HCT116 (cell line): Measurements from ENCODE around the gene CIZ1. TPM values are rescaled to one million over a fixed set of nuclear protein-coding genes. Genes with fewer than 3 reads are reported as not detected.

Experiments used
- ATAC-seq: fragments of 200-7000 bp; cut with Tn5 transposase; 2 replicates; pipeline ENCODE4 v1.9.1; 2020; ENCODE audit warnings: mild to moderate bottlenecking, moderate library complexity
- BruUV-seq: library from RNA; stranded (reverse); fragments of 400-500 nt; replicated peaks from 2 replicates; lab custom pipeline; 2021; lab: Mats Ljungman, UMichigan
- CTCF ChIA-PET: fragments of 300-600 bp; sonication (Branson Sonifier 250); formaldehyde crosslinking; loops from one replicate; lab custom pipeline; 2021; ENCODE audit warnings: antibody characterized with exemption; lab: Charles Lee
- POLR2A ChIA-PET: fragments of 300-600, 350-600 bp; sonication (Branson Sonifier 250); formaldehyde crosslinking; loops from one replicate; lab custom pipeline; 2021; ENCODE audit warnings: antibody characterized with exemption; lab: Charles Lee
- RAD21 ChIA-PET, 2 experiments: fragments of 300-600 bp; sonication (Branson Sonifier 250); formaldehyde crosslinking; loops; one replicate each; lab custom pipeline; 2023; ENCODE audit warnings: low total read pairs in 2 of 2; ENCODE audit not compliant: uncharacterized antibody in 2 of 2, unreplicated experiment in 2 of 2, low non-redundant PET in 1 of 2; lab: Charles Lee
- DNase-seq: peaks from one replicate; pipeline ENCODE4 v3.0.0-alpha.2; 2010; ENCODE audit warnings: low read depth, low spot score
- H2AFZ ChIP-seq: fragments of 200-600 bp; shearing (Covaris generic), sonication (generic); 2 replicates; pipeline ENCODE4 v1.6.1; 2017; ENCODE audit warnings: low read depth, mixed run types, mixed read lengths, antibody characterized with exemption, low read length; ENCODE audit not compliant: poor library complexity, severe bottlenecking
- H3K27ac ChIP-seq: 2 replicates; pipeline ENCODE4 v1.5.1; 2012; ENCODE audit warnings: low read depth, low read length
- H3K27me3 ChIP-seq: fragments of 200-600 bp; sonication (generic); 2 replicates; pipeline ENCODE4 v1.6.1; 2016; ENCODE audit warnings: mixed run types, low read length, mixed read lengths; ENCODE audit not compliant: insufficient read depth
- H3K36me3 ChIP-seq, 2 experiments: fragments of 200-500 bp in 1 of 2; fragments of 200-600 bp in 1 of 2; sonication (Bioruptor generic) in 1 of 2; sonication (generic) in 1 of 2; 2 replicates each; pipeline versions ENCODE4 v1.5.1 to v1.6.1; 2014 to 2016; ENCODE audit warnings: low read length in 2 of 2, inconsistent platforms in 1 of 2, mixed read lengths in 1 of 2, mixed run types in 1 of 2; ENCODE audit not compliant: insufficient read depth in 2 of 2, control insufficient read depth in 1 of 2
- H3K4me1 ChIP-seq, 2 experiments: fragments of 200-600 bp in 1 of 2; sonication (generic) in 1 of 2; 2 replicates each; pipeline versions ENCODE4 v1.5.1 to v1.6.1; 2012 to 2017; ENCODE audit warnings: low read length in 2 of 2, inconsistent platforms in 1 of 2, mild to moderate bottlenecking in 1 of 2, mixed read lengths in 1 of 2, mixed run types in 1 of 2, moderate library complexity in 1 of 2; ENCODE audit not compliant: insufficient read depth in 2 of 2, control insufficient read depth in 1 of 2
- H3K4me2 ChIP-seq: fragments of 200-600 bp; sonication (generic); 2 replicates; pipeline ENCODE4 v1.6.1; 2017; ENCODE audit warnings: mixed run types, low read length, mixed read lengths
- H3K4me3 ChIP-seq, 2 experiments: fragments of 200-600 bp in 1 of 2; sonication (generic) in 1 of 2; replicated peaks in 1 of 2; 2 replicates each; pipeline ENCODE4 v1.5.1; 2011 to 2016; ENCODE audit warnings: low read length in 2 of 2, control low read depth in 1 of 2, low read depth in 1 of 2, mild to moderate bottlenecking in 1 of 2, mixed read lengths in 1 of 2, mixed run types in 1 of 2
- H3K79me2 ChIP-seq: fragments of 200-600 bp; sonication (generic); 2 replicates; pipeline ENCODE4 v1.6.1; 2017; ENCODE audit warnings: mild to moderate bottlenecking, mixed run types, low read length, moderate library complexity, mixed read lengths; ENCODE audit not compliant: insufficient read depth
- H3K9ac ChIP-seq: fragments of 200-600 bp; sonication (generic); 2 replicates; pipeline ENCODE4 v1.6.1; 2016; ENCODE audit warnings: low read length, mixed read lengths
- H3K9me2 ChIP-seq: fragments of 200-600 bp; sonication (generic), shearing (Covaris generic); 2 replicates; pipeline ENCODE4 v1.6.1; 2017; ENCODE audit warnings: mixed run types, mild to moderate bottlenecking, moderate library complexity; ENCODE audit not compliant: insufficient read depth
- H3K9me3 ChIP-seq, 2 experiments: fragments of 200-500 bp in 1 of 2; fragments of 200-600 bp in 1 of 2; sonication (Bioruptor generic) in 1 of 2; sonication (generic) in 1 of 2; 2 replicates each; pipeline ENCODE4 v1.6.1; 2014 to 2017; ENCODE audit warnings: low read length in 2 of 2, mixed read lengths in 2 of 2, inconsistent platforms in 1 of 2, low read depth in 1 of 2, mild to moderate bottlenecking in 1 of 2, mixed run types in 1 of 2, moderate library complexity in 1 of 2; ENCODE audit not compliant: control insufficient read depth in 1 of 2, insufficient read depth in 1 of 2
- H4K20me1 ChIP-seq: fragments of 200-600 bp; sonication (generic), shearing (Covaris generic); 2 replicates; pipeline ENCODE4 v1.6.1; 2017; ENCODE audit warnings: mixed run types, mild to moderate bottlenecking, moderate library complexity; ENCODE audit not compliant: insufficient read depth
- ATF3 ChIP-seq: IDR thresholded peaks from 2 replicates; pipeline ENCODE4 v1.6.1; 2012
- CEBPB ChIP-seq: IDR thresholded peaks from 2 replicates; pipeline ENCODE4 v1.6.1; 2012; ENCODE audit warnings: low read depth
- CTCF ChIP-seq, 3 experiments: fragments of 200-600 bp in 1 of 3; sonication (generic) in 1 of 3; IDR thresholded peaks in 2 of 3; conservative IDR thresholded peaks in 1 of 3; 2 replicates each; pipeline ENCODE4 v1.5.1; 2012 to 2017; ENCODE audit warnings: low read depth in 2 of 3, low read length in 2 of 3, antibody characterized with exemption in 1 of 3, borderline replicate concordance in 1 of 3, control low read depth in 1 of 3, mild to moderate bottlenecking in 1 of 3, mixed read lengths in 1 of 3, mixed run types in 1 of 3, moderate library complexity in 1 of 3; ENCODE audit not compliant: insufficient read depth in 1 of 3
- EGR1 ChIP-seq: IDR thresholded peaks from 2 replicates; pipeline ENCODE4 v1.6.1; 2012; ENCODE audit warnings: low read depth
- ELF1 ChIP-seq: IDR thresholded peaks from 2 replicates; pipeline ENCODE4 v1.6.1; 2012; ENCODE audit warnings: low read depth, borderline replicate concordance
- EZH2 ChIP-seq: fragments of 200-600 bp; sonication (generic); IDR thresholded peaks from 2 replicates; pipeline ENCODE4 v1.6.1; 2017; ENCODE audit warnings: antibody characterized with exemption, mixed run types
- JUND ChIP-seq: IDR thresholded peaks from 2 replicates; pipeline ENCODE4 v1.6.1; 2012
- MAX ChIP-seq: IDR thresholded peaks from 2 replicates; pipeline ENCODE4 v1.6.1; 2012
- POLR2A ChIP-seq: IDR thresholded peaks from 2 replicates; pipeline ENCODE4 v1.7.0; 2011; ENCODE audit warnings: borderline replicate concordance; ENCODE audit not compliant: insufficient read depth, insufficient read length; ENCODE audit errors: extremely low read depth
- POLR2AphosphoS5 ChIP-seq: IDR thresholded peaks from 2 replicates; pipeline ENCODE4 v1.6.1; 2011; ENCODE audit warnings: mild to moderate bottlenecking, low read depth, low read length, moderate library complexity
- SIN3A ChIP-seq: IDR thresholded peaks from 2 replicates; pipeline ENCODE4 v1.6.1; 2012; ENCODE audit warnings: low read depth
- SRF ChIP-seq: IDR thresholded peaks from 2 replicates; pipeline ENCODE4 v1.6.1; 2012; ENCODE audit warnings: low read depth
- TCF7L2 ChIP-seq: IDR thresholded peaks from 2 replicates; pipeline ENCODE4 v1.7.0; 2011; ENCODE audit warnings: borderline replicate concordance, inconsistent platforms; ENCODE audit not compliant: insufficient read depth, insufficient read length; ENCODE audit errors: extremely low read depth
- YY1 ChIP-seq: IDR thresholded peaks from 2 replicates; pipeline ENCODE4 v1.6.1; 2011; ENCODE audit warnings: low read length, low read depth, moderate library complexity, mild to moderate bottlenecking; ENCODE audit not compliant: insufficient replicate concordance; ENCODE audit errors: extremely low read depth
- ZFX ChIP-seq: fragments of 450-650 bp; IDR thresholded peaks from 2 replicates; pipeline ENCODE4 v1.6.1; 2017
- intact Hi-C: fragments of 100-400 bp; cut with micrococcal nuclease; formaldehyde crosslinking; loops from 2 replicates; pipeline ENCODE4 v1.10.0; 2022
- total RNA-seq: library from RNA; stranded (reverse); gene quantifications from one replicate; pipeline ENCODE4 v1.2.1, GENCODE V29; 2021; ENCODE audit not compliant: unreplicated experiment

The CIZ1 gene
- total RNA-seq, 1 experiment from 2014 or later, result 144 TPM

- H3K4me1 ChIP-seq, result peaks cover 9 to 31% of the 10 kb centered on the region in 2 experiments
- peak overlapping the region; percentile 84 for H2AFZ ChIP-seq
- DNase-seq (peak; percentile 90), ATAC-seq (peak; percentile 78)
- peak overlapping the region; percentile 90 to 92 for H3K4me3 ChIP-seq
- intact Hi-C loops, result no loop called here
- ChIA-PET CTCF (interaction anchor here (1.0 to 1.7 kb wide), 2 partner anchors 11 to 31 kb away, joined by 3 to 14 read pairs; no protein-coding TSS in a partner anchor), POLR2A (interaction anchor here (0.6 to 0.9 kb wide), 3 partner anchors 9 to 161 kb away, joined by 3 read pairs; no protein-coding TSS in a partner anchor), RAD21 (no interaction called here)
- no TSS peak for BruUV-seq
- H3K36me3 ChIP-seq, result peaks cover 0 to 15% of the 10 kb centered on the region in 2 experiments; a peak in 2 of 4 replicates
- no peaks in the 10 kb centered on the region for H3K9me2 ChIP-seq
- H3K9ac ChIP-seq, result peak overlapping the region; percentile 92
- peaks cover 0 to 6% of the 10 kb centered on the region in 2 experiments; a peak in 1 of 4 replicates for H3K9me3 ChIP-seq
- peaks cover 39% of the 10 kb centered on the region for H3K79me2 ChIP-seq
- peak overlapping the region; percentile 99 for H3K27ac ChIP-seq
- no peak for TF ChIP-seq EGR1
- peak; percentile 83 for TF ChIP-seq POLR2AphosphoS5
- TF ChIP-seq TCF7L2, result peak; percentile 4
- H4K20me1 ChIP-seq, result peaks cover 9% of the 10 kb centered on the region; the same call in 1 of the 2 replicates
- H3K4me2 ChIP-seq, result peak overlapping the region; percentile 91
- no peaks in the 10 kb centered on the region for H3K27me3 ChIP-seq
These were observed 63.2 kb downstream of the CIZ1 start for GRCh38 chr9:128127990-128128835.

- ATAC-seq (peak; percentile 71), DNase-seq (peak; percentile 68)
- ChIA-PET RAD21 (no interaction called here), CTCF (interaction anchor here (1.7 kb wide), 1 partner anchor 10 kb away, joined by 14 read pairs; no protein-coding TSS in a partner anchor), POLR2A (no interaction called here)
- Histone ChIP-seq H3K79me2 (peaks cover 39% of the 10 kb centered on the region), H3K4me1 (peaks cover 9 to 31% of the 10 kb centered on the region in 2 experiments), H3K36me3 (peaks cover 2 to 19% of the 10 kb centered on the region in 2 experiments; a peak in 2 of 4 replicates), H4K20me1 (peaks cover 9% of the 10 kb centered on the region; the same call in 1 of the 2 replicates), H3K9ac (peak within 1 kb of the TSS; percentile 92), H3K27me3 (no peaks in the 10 kb centered on the region), H3K4me3 (peak within 1 kb of the TSS; percentile 90 to 92), H3K4me2 (peak within 1 kb of the TSS; percentile 91), H3K27ac (peak within 1 kb of the TSS; percentile 99), H2AFZ (peak within 1 kb of the TSS; percentile 84), H3K9me2 (no peaks in the 10 kb centered on the region), H3K9me3 (peaks cover 0 to 6% of the 10 kb centered on the region in 2 experiments; a peak in 1 of 4 replicates)
- BruUV-seq, result no TSS peak
- intact Hi-C loops, result no loop called here
- TF ChIP-seq ATF3 (no peak), ZFX (peak; percentile 96), MAX (no peak), SRF (no peak), SIN3A (no peak), TCF7L2 (peak; percentile 18), CEBPB (no peak), POLR2AphosphoS5 (peak; percentile 54; the same call in 1 of the 2 replicates), CTCF (IDR thresholded peaks at IDR 0.05 in 2 of 3, conservative IDR thresholded peaks at IDR 0.05 in 1 of 3; ENCODE audit: borderline replicate concordance in 1 of 3, insufficient read depth in 1 of 3, low read depth in 2 of 3, low read length in 2 of 3) (no peak), JUND (no peak), EZH2 (no peak), ELF1 (no peak), POLR2A (peak; percentile 67), YY1 (peak; percentile 69)
These were observed 63.8 kb downstream of the CIZ1 start, which contains the start of gene PTGES2 for GRCh38 chr9:128127568-128127989. Gene PTGES2, minus strand, starts transcription at chr9:128127729. Its CDS starts 12 bp downstream, at chr9:128127717.
